Ovary (tissue), 3 donors: ENCODE results near the gene P2RY1.
"Not testable (repeated sequence)": the region's sequence is repeated elsewhere in the genome, so short reads cannot be mapped to it uniquely, and the experiment has no call there.

Experiments used
- EP300 ChIP-seq: sonication (generic); formaldehyde crosslinking; IDR thresholded peaks from one replicate; pipeline ENCODE4 v1.6.1; 2017; ENCODE audit warnings: antibody characterized with exemption
- POLR2A ChIP-seq: fragments of 450-650 bp; IDR thresholded peaks from one replicate; pipeline ENCODE4 v1.6.1; 2017; ENCODE audit warnings: antibody characterized with exemption, mild to moderate bottlenecking, moderate library complexity
- TF ChIP-seq, protein P1 (sequence below), 3 donors: fragments of 450-650 bp in 2 of 3; fragments of 200-600 bp in 1 of 3; IDR thresholded peaks; one replicate each; pipeline versions ENCODE4 v1.5.1 to v1.8.0; 2016 to 2022; ENCODE audit warnings: antibody characterized with exemption in 3 of 3, mild to moderate bottlenecking in 1 of 3
- donor health status: DM: no; HTN: no; CAD: no.

DNA sequence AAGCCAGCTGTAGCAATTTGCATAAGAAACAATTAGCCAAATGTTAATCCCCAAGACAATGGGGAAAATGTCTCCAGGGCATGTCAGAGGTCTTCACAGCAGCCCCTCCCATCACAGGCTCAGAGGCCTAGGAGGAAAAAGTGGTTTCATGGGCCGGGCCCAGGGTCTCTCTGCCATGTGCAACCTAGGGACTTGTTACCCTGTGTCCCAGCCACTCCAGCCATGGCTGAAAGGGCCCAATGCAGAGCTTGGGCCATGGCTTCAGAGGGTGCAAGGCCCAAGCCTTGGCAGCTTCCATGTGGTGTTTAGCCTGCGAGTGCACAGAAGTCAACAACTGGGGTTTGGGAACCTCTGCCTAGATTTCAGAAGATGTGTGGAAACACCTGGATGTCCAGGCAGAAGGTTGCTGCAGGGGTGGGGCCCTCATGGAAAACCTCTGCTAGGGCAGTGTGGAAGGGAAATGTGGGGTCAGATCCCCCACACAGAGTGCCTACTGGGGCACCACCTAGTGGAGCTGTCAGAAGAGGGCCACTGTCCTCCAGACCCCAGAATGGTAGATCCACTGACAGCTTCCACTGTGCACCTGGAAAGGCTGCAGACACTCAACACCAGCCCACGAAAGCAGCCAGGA is 11.8 kb downstream of the P2RY1 start:
- TF ChIP-seq, protein P1, sequence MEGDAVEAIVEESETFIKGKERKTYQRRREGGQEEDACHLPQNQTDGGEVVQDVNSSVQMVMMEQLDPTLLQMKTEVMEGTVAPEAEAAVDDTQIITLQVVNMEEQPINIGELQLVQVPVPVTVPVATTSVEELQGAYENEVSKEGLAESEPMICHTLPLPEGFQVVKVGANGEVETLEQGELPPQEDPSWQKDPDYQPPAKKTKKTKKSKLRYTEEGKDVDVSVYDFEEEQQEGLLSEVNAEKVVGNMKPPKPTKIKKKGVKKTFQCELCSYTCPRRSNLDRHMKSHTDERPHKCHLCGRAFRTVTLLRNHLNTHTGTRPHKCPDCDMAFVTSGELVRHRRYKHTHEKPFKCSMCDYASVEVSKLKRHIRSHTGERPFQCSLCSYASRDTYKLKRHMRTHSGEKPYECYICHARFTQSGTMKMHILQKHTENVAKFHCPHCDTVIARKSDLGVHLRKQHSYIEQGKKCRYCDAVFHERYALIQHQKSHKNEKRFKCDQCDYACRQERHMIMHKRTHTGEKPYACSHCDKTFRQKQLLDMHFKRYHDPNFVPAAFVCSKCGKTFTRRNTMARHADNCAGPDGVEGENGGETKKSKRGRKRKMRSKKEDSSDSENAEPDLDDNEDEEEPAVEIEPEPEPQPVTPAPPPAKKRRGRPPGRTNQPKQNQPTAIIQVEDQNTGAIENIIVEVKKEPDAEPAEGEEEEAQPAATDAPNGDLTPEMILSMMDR (IDR thresholded peaks at IDR 0.05) = not testable (repeated sequence)
- not testable (repeated sequence) for TF ChIP-seq EP300, POLR2A
